Activated CD4-positive, alpha-beta T cell treated with anti-CD3 and anti-CD28 coated beads, Interleukin-10, Interleukin-2, amounts not matched to agents 100 ng/mL and 50 ng/mL, durations not matched to agents 16 hours and 8 hours (primary cell): Measurements from ENCODE around the gene HDHD5.

ENCODE experiments used
- DNase-seq: peaks from one replicate; pipeline ENCODE4 v3.0.0-alpha.2; 2020

The HDHD5 gene

DNA sequence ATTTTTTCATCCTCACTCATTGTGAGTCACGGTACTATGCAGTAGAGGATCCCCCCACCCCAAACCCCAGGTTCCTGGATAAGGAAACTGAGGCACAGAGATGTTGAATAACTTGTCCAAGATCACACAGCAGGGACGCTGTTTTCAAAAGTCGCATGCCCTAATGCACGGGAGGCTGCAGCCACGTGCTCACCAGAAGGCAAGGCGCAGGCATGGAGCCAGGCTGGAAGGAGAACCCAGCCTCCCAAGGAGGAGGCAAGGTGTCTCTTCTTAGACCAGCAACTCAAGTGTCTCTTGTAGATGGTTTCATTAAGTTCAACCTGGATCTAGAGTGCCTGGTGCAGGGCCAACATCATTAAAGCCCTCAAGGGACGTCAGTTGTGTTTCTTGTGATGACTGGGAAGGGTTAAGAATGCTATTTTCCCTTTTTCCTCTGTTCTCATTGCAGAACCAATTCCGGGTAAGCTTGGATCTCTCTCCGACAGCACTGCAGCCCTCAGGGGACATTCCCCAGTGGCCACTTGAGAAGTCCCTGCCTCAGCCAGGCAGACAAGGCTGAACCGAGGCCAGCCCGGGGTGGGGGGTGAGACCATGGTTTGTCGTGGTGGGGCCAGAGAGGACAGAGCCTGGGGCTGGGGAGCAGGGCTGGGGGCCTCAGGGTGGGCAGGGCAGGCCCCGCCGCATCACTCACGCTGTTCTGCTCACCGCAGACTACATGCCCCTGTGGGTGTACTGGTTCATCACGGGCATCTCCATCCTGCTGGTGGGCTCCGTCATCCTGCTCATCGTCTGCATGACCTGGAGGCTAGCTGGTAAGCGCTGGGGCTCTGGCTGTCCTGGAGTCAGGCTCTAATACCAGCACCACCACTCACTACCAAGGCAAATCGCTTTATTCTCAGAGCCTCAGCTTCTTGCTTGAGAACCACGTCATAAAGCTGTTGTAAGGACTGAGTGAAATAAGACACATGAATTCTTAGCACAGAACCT is 53.6 kb downstream of the HDHD5 start:
- DNase-seq: no peak

DNA sequence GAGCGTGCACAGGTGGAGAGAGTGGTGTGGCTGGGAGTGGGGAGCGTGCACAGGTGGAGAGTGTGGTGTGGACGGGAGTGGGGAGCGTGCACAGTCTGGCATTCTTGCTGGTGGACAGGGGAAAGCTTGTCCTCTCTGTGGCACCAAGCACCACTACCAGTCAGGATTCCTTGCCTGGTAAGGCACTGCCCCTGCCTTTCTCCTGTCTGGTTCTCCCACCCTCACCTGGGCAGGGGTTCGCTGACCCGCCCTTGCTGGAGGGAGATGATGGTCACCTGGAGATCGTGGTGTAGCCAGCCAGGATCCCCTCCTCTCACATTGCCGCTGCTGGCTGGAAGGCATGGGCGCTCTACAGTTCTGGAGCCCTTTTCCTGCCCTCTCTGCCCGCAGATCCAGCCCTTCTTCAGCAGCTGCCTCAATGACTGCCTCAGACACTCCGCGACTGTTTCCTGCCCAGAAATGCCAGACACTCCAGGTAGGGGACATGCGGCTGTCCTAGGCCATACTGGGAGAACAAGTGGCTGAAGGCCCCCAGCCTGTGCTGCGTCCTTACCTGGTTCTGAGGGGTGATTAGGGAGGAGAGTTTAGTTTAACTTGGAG is 54.6 kb downstream of the HDHD5 start:
- no peak for DNase-seq

DNA sequence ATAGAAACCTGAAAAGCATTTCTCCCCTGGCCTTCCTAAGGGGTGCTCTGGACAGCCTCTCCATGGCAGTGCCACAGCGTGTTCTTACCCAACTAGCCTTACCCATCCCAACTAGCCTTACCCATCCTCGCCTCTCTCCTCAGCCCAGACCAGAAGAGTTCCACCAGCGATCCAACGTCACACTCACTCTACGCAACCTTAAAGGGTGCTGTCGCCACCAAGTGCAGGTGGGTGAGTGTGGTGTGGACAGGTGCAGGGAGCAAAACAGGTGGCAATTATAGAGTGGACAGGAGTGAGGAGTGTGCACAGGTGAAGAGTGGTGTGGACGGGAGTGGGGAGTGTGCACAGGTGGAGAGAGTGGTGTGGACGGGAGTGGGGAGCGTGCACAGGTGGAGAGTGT is 55.7 kb downstream of the HDHD5 start:
- DNase-seq: no peak

DNA sequence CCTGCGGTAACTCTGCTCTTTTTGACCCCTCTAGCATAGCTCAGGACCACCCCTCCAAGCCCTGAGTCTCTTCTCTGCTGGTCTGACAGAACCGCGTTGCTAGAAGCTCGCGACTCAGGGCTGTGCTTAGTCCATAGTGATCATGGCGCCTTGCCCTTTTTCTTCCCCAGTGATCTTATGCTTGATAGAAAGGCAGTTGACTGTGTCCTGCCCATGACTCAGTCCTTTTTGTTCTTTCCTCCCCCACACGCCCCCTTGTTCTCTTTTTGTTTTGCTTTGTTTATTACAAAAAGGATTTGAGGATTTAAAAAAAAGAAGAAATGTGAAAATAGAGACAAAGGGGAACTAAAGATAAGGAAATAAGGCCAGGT is 56.8 kb downstream of the HDHD5 start:
- DNase-seq: no peak

DNA sequence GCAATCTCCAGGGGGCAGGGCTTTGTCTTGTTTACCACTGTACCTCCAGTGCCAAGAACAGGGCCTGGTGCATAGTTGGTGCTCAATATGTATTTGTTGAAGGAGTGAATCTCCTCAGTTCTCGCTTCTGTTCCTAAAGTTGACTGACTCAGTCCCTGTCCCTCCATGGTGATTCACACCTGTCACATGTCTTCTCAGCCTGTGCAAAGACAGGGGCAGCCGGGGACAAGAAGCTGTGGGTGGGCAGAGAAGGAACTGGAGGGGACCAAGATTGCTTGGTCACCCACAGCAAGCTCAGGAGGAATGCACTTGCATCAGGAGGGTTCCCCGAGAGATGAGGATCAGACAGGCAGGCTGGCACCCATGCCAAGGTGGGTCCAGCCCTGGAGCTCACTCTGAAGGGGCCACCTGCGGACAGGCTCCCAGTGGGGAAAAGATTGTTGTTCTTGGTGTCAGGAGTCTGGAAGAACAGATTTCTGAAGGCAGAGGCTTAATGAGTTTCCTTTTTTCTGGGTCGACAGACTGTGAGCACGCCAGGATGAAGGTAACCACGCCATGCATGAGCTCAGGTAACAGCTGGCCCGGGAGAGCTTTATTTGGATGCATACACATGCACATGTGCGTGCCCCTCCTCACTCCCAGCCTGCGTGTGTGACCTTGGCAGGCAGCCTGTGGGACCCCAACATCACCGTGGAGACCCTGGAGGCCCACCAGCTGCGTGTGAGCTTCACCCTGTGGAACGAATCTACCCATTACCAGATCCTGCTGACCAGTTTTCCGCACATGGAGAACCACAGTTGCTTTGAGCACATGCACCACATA is 57.4 kb downstream of the HDHD5 start:
- no peak for DNase-seq

DNA sequence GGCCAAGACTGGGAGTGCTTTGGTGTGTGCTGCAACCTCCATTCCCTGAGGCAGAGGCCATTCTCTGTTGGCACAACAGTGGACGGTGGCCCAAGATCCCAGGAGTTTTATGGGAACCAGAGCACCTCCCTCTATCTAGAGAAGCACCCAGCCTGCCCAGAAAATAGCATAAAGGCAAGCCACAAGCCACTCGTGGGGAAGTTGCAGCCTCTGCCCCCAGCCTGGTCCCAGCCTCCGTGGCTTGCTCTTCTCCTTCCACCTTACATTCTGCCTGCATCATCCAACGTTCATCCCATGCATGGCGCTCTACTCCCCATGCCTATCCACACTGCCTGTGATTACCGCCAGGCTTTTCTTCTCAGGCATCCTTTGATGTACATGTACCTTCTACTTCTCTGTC is 58.5 kb downstream of the HDHD5 start:
- DNase-seq: no peak

DNA sequence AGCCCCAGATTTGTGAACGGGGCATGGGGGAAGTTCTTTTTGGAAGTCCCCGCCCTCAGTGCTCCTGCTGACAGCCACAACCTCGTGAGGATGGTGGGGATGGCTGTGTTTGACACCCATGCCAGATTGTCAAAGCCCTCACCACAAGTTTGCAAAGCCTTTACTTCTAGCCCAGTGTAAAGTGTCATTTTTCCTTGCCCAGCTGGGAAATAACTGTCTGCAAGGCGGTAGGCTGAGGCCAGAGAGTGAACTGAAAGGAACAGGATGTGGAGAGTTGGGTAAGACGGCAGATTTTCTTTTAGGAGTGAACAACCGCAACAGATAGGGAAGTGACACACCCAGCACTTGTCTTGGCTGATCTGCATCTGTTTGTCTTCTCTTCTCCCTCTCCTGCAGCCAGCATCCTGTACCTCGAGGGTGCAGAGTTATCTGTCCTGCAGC is 60.7 kb downstream of the HDHD5 start:
- DNase-seq: peak; percentile 77

DNA sequence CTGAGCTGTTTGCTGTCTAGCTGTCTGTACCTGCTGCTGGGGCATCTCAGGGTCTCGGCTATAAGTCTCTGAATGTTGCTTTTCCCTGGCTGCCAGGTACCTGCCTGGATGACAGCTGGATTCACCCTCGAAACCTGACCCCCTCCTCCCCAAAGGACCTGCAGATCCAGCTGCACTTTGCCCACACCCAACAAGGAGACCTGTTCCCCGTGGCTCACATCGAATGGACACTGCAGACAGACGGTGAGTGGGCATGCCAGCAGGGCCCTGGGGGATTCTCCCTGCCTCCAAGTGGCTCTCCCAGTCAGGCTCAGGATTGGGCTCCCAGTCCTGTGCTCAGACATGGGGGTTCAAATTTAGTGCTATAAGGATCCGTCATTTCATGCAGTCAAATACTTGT is 61.4 kb downstream of the HDHD5 start:
- no peak for DNase-seq

DNA sequence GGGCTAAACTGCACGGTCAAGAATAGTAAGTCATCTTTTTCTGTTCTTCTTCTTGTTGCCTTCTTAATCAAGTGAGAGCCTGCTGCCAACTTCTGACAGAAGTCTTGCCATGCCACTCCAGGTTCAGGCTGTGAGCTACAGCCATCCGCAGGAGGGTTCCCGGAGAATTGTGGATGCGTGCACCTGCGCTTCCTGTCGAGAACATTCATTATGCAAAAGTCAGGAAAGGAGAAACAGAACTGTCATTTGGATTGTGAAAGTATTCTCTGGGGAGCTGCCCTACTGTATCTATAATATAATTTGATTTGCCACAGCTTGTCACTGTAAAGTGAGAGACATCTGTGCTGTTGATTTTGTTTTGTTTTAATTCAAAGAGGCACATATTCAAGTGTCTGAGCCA is 62.0 kb downstream of the HDHD5 start:
- no peak for DNase-seq

DNA sequence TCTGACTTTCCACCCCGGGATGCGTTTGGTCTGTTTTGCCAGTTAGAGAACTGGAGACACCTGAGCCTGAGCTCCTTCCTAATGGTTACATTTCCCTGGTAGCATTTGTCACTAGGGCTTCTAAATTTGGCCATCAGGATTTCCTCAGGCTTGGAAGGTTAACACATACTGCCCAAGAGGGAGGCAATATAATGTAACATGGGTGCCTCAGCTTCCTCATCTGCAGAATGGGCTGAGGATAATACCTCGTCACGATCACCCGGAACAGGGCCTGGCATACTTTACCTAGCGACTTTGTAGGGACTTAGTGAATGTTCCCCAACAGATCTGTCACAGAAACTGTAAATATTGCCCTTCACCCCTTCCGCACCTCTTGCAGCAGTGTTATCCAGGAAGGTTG is 63.0 kb downstream of the HDHD5 start:
- DNase-seq: no peak

DNA sequence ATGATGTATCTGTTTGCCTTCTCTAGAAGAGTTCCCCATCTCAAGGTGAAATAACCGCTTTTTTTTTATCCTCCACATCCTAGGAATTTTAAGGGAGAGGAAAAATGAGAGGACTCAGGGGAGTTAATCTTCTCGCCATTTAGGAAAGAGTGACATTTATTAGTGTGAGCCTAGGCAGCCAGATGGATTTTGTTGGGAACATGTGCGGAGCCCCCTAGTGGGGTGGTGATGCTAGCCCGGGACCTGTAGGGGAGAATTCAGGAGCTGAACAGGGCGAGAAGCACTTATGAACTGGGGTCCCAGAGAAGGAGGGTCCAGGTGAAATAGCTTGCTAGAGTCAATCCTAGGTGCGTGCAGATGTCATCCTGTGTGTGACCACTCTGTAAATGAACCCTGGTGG is 63.5 kb downstream of the HDHD5 start:
- DNase-seq: no peak

DNA sequence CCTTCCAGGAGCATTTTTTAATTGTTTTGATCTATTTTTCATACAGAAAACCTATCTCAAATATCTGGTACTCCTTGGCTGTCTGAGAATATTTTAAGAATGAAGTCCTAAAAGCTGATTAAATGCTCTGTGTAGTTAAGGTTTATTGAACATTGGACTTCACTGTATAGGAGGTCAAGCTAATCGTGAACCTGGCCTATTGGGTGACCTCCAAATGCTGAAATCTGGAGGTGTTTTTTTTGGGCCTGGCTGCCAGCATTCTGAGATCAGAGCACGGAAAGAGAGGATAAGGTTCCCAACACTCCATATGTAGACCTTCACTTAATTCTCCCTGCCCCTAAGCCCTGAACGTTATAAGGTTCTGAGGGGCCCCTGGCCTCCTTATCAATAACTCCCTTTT is 66.0 kb downstream of the HDHD5 start:
- DNase-seq: no peak

DNA sequence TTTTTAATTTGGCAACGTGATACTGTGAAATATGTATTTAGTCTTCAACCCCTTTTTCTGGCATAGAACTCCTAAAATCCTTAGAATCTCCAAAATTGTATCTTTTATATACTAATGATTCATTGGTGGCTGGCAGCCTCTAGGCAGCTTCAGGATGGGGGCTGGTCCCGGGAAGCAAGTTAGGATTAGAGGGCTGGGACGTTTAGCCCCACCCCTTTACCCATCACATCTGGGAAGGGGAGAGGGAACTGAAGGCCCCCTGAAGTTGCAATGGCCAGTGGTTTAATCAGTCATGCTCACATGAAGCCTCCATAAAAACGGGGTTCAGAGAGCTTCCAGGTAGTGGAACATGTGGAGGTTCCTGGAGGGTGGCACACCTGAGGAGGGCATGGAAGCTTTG is 67.2 kb downstream of the HDHD5 start:
- DNase-seq: no peak

DNA sequence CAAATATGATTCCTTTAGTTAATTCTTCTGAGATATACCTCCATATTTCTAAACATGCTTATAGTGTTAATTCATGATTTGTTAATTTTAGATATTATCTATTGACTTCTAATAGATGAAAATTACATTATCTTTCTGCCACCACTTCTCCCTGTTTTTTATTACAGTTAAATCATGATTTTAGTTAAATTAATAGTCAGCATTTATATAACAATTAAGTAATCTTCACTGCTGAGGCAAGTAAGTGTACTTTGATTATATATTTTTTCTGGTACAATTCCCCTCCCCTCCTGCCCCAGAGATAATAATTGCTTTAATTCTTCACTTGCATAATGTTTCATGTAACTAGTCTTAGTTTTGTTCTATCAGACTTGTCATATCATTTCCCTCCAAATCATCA is 68.5 kb downstream of the HDHD5 start:
- DNase-seq: no peak
